Measurements from ENCODE around the gene DBF4B. TPM values are rescaled to one million over a fixed set of nuclear protein-coding genes. Genes with fewer than 3 reads are reported as not detected.

Gene DBF4B
- total RNA-seq, 4 donors from 2014 or later, result 1.5 to 3.5 (median 2.5) TPM

- H3K4me3 ChIP-seq, result no peak overlapping the region
- H3K36me3 ChIP-seq, result no peaks in the 10 kb centered on the region
- H3K9me3 ChIP-seq, result no peaks in the 10 kb centered on the region
- 86 to 88% methylated on average over 9 of the region's 9 CpGs for WGBS, 2 donors (ENCODE audit: low coverage in 1 of 2)
- no peak for DNase-seq
- H3K27ac ChIP-seq, result peak overlapping the region; percentile 70 to 85 (median 78)
- TF ChIP-seq POLR2A (IDR thresholded peaks at IDR 0.05) (no peak), POLR2AphosphoS5 (IDR thresholded peaks at IDR 0.05) (no peak), CTCF (IDR thresholded peaks at IDR 0.05) (no peak), EP300 (IDR thresholded peaks at IDR 0.05; ENCODE audit: low read depth) (no peak)
- intact Hi-C loops (cut with DNase I; ENCODE audit: low total_unique reads), result no loop called here
- in situ Hi-C loops (cut with MboI; ENCODE audit: low pct_ligation_motif_present in 1 of 4, low pct_unique_long_range_greater_than_20kb in 1 of 4, low sequenced_read_pairs in 3 of 4), result no loop called here
- H3K27me3 ChIP-seq, result no peaks in the 10 kb centered on the region
- H3K4me1 ChIP-seq, result peaks cover 0 to 10% (median 2%) of the 10 kb centered on the region in 4 donors
Measured at GRCh38 chr17:44796731-44797130, 88.3 kb downstream of the DBF4B start.

GRCh38 chr17:44797802-44798201 is 89.3 kb downstream of the DBF4B start:
- Histone ChIP-seq H3K27me3 (no peaks in the 10 kb centered on the region), H3K4me1 (peaks cover 0 to 19% (median 3%) of the 10 kb centered on the region in 4 donors), H3K27ac (peak overlapping the region; percentile 70 to 85 (median 78)), H3K4me3 (no peak overlapping the region), H3K9me3 (no peaks in the 10 kb centered on the region), H3K36me3 (no peaks in the 10 kb centered on the region)
- intact Hi-C loops (cut with DNase I; ENCODE audit: low total_unique reads), result no loop called here
- 74 to 78% methylated on average over 3 to 11 of the region's 11 CpGs for WGBS, 2 donors (ENCODE audit: low coverage in 1 of 2)
- in situ Hi-C loops (cut with MboI; ENCODE audit: low pct_ligation_motif_present in 1 of 4, low pct_unique_long_range_greater_than_20kb in 1 of 4, low sequenced_read_pairs in 3 of 4), result no loop called here
- TF ChIP-seq POLR2AphosphoS5 (IDR thresholded peaks at IDR 0.05), result peak in 1 of 3 donors; percentile 15
- TF ChIP-seq CTCF (IDR thresholded peaks at IDR 0.05), result no peak
- no peak for TF ChIP-seq POLR2A (IDR thresholded peaks at IDR 0.05)
- no peak for DNase-seq

- Histone ChIP-seq H3K27ac (peak overlapping the region; percentile 70 to 85 (median 78)), H3K36me3 (no peaks in the 10 kb centered on the region), H3K4me3 (no peak overlapping the region), H3K9me3 (no peaks in the 10 kb centered on the region), H3K27me3 (no peaks in the 10 kb centered on the region), H3K4me1 (peaks cover 0 to 24% (median 4%) of the 10 kb centered on the region in 4 donors)
- no peak for DNase-seq
- 56 to 60% methylated on average over 2 of the region's 2 CpGs for WGBS, 2 donors (ENCODE audit: low coverage in 1 of 2)
- TF ChIP-seq CTCF (IDR thresholded peaks at IDR 0.05), result no peak
- TF ChIP-seq POLR2A (IDR thresholded peaks at IDR 0.05), result no peak
- TF ChIP-seq POLR2AphosphoS5 (IDR thresholded peaks at IDR 0.05), result no peak
- TF ChIP-seq EP300 (IDR thresholded peaks at IDR 0.05; ENCODE audit: low read depth), result no peak
- intact Hi-C loops (cut with DNase I; ENCODE audit: low total_unique reads), result no loop called here
- in situ Hi-C loops (cut with MboI; ENCODE audit: low pct_ligation_motif_present in 1 of 4, low pct_unique_long_range_greater_than_20kb in 1 of 4, low sequenced_read_pairs in 3 of 4), result no loop called here
Measured at GRCh38 chr17:44798356-44798755, 89.9 kb downstream of the DBF4B start.

Small RNA genes within 50 kb of the gene (small RNA-seq; reads per million reads assigned to genes)
- 0 reads per million in 4 donors for gene RN7SL819P

Other genes starting within 250 kb of the DBF4B start
- gene GPATCH8, start 205.3 kb upstream of the DBF4B start, total RNA-seq, result 10 to 100 TPM; 14.5 to 53.1 (median 31.2) TPM
- 1 to 10 TPM in 1 of 4 donors, under 1 TPM in 1, not detected in 2; 0.41 to 1.3 TPM for gene FZD2, start 151.2 kb upstream of the DBF4B start, total RNA-seq
- not detected for gene MEIOC, start 52.2 kb upstream of the DBF4B start, total RNA-seq
- gene CCDC43, start 18.9 kb upstream of the DBF4B start, total RNA-seq, result 10 to 100 TPM in 3 of 4 donors, 1 to 10 TPM in 1; 2.0 to 16.1 (median 13.8) TPM
- 1 to 10 TPM in 1 of 4 donors, under 1 TPM in 3; 0.37 to 2.0 (median 0.72) TPM for gene ADAM11, start 50.3 kb downstream of the DBF4B start, total RNA-seq
- gene GJC1, start 121.6 kb downstream of the DBF4B start, total RNA-seq, result 10 to 100 TPM; 12.0 to 18.7 (median 14.7) TPM
- gene HIGD1B, start 139.2 kb downstream of the DBF4B start, total RNA-seq, result under 1 TPM in 1 of 4 donors, not detected in 3; 0.96 TPM
- gene EFTUD2, start 190.8 kb downstream of the DBF4B start, total RNA-seq, result 100 to 1,000 TPM in 1 of 4 donors, 10 to 100 TPM in 3; 37.4 to 136 (median 65.4) TPM
- under 1 TPM in 1 of 4 donors, not detected in 3; 0.68 TPM for gene GFAP, start 206.8 kb downstream of the DBF4B start, total RNA-seq
- 1 to 10 TPM in 3 of 4 donors, under 1 TPM in 1; 0.82 to 7.6 (median 3.7) TPM for gene KIF18B, start 239.1 kb downstream of the DBF4B start, total RNA-seq